ENCODE measurements around the gene FMO4. TPM values are rescaled to one million over a fixed set of nuclear protein-coding genes. Genes with fewer than 3 reads are reported as not detected.
"Not testable (repeated sequence)": the region's sequence is repeated elsewhere in the genome, so short reads cannot be mapped to it uniquely, and the experiment has no call there.

FMO4 gene, protein sequence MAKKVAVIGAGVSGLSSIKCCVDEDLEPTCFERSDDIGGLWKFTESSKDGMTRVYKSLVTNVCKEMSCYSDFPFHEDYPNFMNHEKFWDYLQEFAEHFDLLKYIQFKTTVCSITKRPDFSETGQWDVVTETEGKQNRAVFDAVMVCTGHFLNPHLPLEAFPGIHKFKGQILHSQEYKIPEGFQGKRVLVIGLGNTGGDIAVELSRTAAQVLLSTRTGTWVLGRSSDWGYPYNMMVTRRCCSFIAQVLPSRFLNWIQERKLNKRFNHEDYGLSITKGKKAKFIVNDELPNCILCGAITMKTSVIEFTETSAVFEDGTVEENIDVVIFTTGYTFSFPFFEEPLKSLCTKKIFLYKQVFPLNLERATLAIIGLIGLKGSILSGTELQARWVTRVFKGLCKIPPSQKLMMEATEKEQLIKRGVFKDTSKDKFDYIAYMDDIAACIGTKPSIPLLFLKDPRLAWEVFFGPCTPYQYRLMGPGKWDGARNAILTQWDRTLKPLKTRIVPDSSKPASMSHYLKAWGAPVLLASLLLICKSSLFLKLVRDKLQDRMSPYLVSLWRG
- total RNA-seq = 1.5 and 1.8 TPM in 2 replicates

GRCh38 chr1:171313835-171314320 lies at the start of gene FMO4:
Gene FMO4, plus strand, starts transcription at chr1:171314183. Its CDS starts 5,643 bp downstream, at chr1:171319826.
- no peaks in the 10 kb centered on the region for H3K27me3 Mint-ChIP-seq (ENCODE audit: low read depth)
- H3K9me3 Mint-ChIP-seq = no peaks in the 10 kb centered on the region
- no peaks in the 10 kb centered on the region for H3K36me3 Mint-ChIP-seq (ENCODE audit: low read depth)
- H3K4me1 Mint-ChIP-seq (ENCODE audit: low read depth) = peaks cover 9% of the 10 kb centered on the region
- peak within 1 kb of the TSS; percentile 64 for H3K27ac Mint-ChIP-seq
- H3K4me3 Mint-ChIP-seq (ENCODE audit: low read depth) = peak within 1 kb of the TSS; percentile 76
- peak; percentile 78 for DNase-seq (ENCODE audit: low spot score)
- intact Hi-C loops (cut with micrococcal nuclease) = loop anchor here (2.0 to 5.0 kb wide), 4 partner anchors 69 to 627 kb away; partner anchors contain the start of gene PRRC2C

DNA sequence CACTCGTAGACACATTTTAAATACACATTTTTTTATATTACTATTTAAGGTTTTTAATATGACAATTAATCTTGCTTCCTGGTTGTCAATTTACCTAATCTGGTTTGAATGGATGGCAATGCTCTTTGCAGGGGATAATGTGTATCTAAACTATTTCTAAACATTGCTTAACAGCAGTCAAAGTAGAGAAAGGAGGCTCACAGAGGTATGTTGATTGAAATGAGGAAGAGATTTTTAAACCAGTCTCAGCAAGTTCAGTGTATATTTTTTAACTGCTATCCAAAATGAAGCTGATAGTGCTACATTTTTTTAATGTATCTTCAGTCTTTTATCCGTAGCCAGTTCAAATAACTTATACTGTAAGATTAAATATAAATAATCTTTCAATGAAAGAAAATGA lies 48.3 kb upstream of the FMO4 start:
- Mint-ChIP-seq H3K36me3 (ENCODE audit: low read depth) (no peaks in the 10 kb centered on the region), H3K4me3 (ENCODE audit: low read depth) (no peak overlapping the region)

DNA sequence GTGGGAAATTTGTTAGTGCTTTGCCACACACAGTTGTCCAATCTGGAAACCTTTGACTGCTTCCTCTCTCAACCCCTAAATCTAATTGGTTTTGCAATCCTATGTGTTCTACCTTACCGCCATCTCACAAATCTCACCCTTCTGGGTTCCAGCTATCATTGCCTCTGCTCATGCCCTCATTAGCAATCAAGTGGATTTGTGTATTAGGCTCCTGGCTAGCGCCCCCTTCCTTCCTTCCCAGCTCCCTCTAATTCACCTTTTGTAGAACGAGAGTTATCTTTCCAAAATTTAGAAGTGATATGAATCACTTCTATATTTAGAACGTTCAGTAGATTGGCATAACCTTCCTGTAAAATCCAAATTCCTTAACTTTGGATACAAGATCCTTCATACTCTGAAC lies 47.1 kb upstream of the FMO4 start:
- peaks cover 19% of the 10 kb centered on the region for H3K27me3 Mint-ChIP-seq (ENCODE audit: low read depth)
- H3K4me3 Mint-ChIP-seq (ENCODE audit: low read depth) = no peak overlapping the region
- DNase-seq (ENCODE audit: low spot score) = no peak
- no peaks in the 10 kb centered on the region for H3K36me3 Mint-ChIP-seq (ENCODE audit: low read depth)
- intact Hi-C loops (cut with micrococcal nuclease) = no loop called here
- no peaks in the 10 kb centered on the region for H3K4me1 Mint-ChIP-seq (ENCODE audit: low read depth)
- no peak overlapping the region for H3K27ac Mint-ChIP-seq
- H3K9me3 Mint-ChIP-seq = no peaks in the 10 kb centered on the region

More for the DNA sequence above, 48.3 kb upstream of the FMO4 start:
- no peaks in the 10 kb centered on the region for H3K9me3 Mint-ChIP-seq
- no peaks in the 10 kb centered on the region for H3K4me1 Mint-ChIP-seq (ENCODE audit: low read depth)
- H3K27me3 Mint-ChIP-seq (ENCODE audit: low read depth) = peaks cover 11% of the 10 kb centered on the region
- no peak overlapping the region for H3K27ac Mint-ChIP-seq
- intact Hi-C loops (cut with micrococcal nuclease) = no loop called here
- DNase-seq (ENCODE audit: low spot score) = no peak

- DNase-seq (ENCODE audit: low spot score) = no peak
- Mint-ChIP-seq H3K9me3 (no peaks in the 10 kb centered on the region), H3K4me3 (ENCODE audit: low read depth) (no peak overlapping the region), H3K27me3 (ENCODE audit: low read depth) (peaks cover 19% of the 10 kb centered on the region), H3K4me1 (ENCODE audit: low read depth) (no peaks in the 10 kb centered on the region), H3K36me3 (ENCODE audit: low read depth) (no peaks in the 10 kb centered on the region), H3K27ac (no peak overlapping the region)
- intact Hi-C loops (cut with micrococcal nuclease) = no loop called here
These were observed 46.6 kb upstream of the FMO4 start for GRCh38 chr1:171267391-171267790.

GRCh38 chr1:171270806-171271205 lies 43.2 kb upstream of the FMO4 start:
- Mint-ChIP-seq H3K36me3 (ENCODE audit: low read depth) (no peaks in the 10 kb centered on the region), H3K4me3 (ENCODE audit: low read depth) (no peak overlapping the region)
- intact Hi-C loops (cut with micrococcal nuclease) = no loop called here

DNA sequence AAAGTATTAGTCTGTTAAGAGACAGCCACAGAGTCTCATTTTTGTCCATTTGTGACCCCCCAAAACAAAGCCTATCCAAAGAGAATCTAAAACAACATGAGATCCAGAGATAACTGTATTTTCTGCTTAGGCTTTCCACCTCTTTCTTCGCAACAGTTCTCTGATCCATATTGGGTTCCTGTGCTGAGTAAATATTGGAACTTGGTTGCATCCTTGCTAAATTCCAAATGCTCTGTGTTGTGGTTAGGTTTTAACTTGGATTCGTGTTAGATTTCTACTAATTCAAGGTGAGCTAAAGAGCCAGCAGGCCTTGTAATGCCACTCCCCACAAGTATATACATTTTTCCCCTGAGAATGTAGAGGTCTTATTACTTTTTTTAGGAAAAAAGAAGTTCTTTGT lies 36.4 kb upstream of the FMO4 start:
- no peaks in the 10 kb centered on the region for H3K36me3 Mint-ChIP-seq (ENCODE audit: low read depth)
- peaks cover 20% of the 10 kb centered on the region for H3K27me3 Mint-ChIP-seq (ENCODE audit: low read depth)
- no peaks in the 10 kb centered on the region for H3K9me3 Mint-ChIP-seq
- H3K27ac Mint-ChIP-seq = no peak overlapping the region
- intact Hi-C loops (cut with micrococcal nuclease) = no loop called here
- no peak overlapping the region for H3K4me3 Mint-ChIP-seq (ENCODE audit: low read depth)
- H3K4me1 Mint-ChIP-seq (ENCODE audit: low read depth) = no peaks in the 10 kb centered on the region
- DNase-seq (ENCODE audit: low spot score) = no peak

More at GRCh38 chr1:171270806-171271205, 43.2 kb upstream of the FMO4 start:
- Mint-ChIP-seq H3K9me3 (no peaks in the 10 kb centered on the region), H3K4me1 (ENCODE audit: low read depth) (no peaks in the 10 kb centered on the region), H3K27ac (no peak overlapping the region), H3K27me3 (ENCODE audit: low read depth) (peaks cover 24% of the 10 kb centered on the region)
- no peak for DNase-seq (ENCODE audit: low spot score)

DNA sequence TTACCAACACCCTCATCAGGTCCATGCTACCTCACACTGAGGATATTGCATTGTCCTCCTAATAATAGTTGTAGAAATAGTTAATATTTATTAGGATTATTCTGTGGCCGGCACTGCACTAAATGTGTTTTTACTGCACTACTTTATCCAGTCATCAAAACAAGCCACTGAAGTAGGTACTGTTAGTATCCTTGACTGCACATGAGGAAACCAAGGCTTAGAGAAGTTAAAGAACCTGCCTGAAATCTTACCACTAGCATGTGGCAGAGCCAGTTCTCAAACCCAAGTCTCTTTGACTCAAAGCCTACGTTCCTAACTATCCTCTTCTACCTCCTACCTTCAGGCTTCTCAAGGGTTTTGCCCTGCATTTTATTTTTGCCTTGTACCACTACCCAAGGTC lies 34.7 kb upstream of the FMO4 start:
- Mint-ChIP-seq H3K36me3 (ENCODE audit: low read depth) (no peaks in the 10 kb centered on the region), H3K4me1 (ENCODE audit: low read depth) (peaks cover 1% of the 10 kb centered on the region), H3K4me3 (ENCODE audit: low read depth) (no peak overlapping the region), H3K9me3 (no peaks in the 10 kb centered on the region), H3K27me3 (ENCODE audit: low read depth) (peaks cover 28% of the 10 kb centered on the region), H3K27ac (no peak overlapping the region)
- intact Hi-C loops (cut with micrococcal nuclease) = no loop called here
- DNase-seq (ENCODE audit: low spot score) = no peak

- Mint-ChIP-seq H3K27ac (no peak overlapping the region), H3K36me3 (ENCODE audit: low read depth) (no peaks in the 10 kb centered on the region), H3K4me1 (ENCODE audit: low read depth) (peaks cover 1% of the 10 kb centered on the region), H3K4me3 (ENCODE audit: low read depth) (no peak overlapping the region), H3K27me3 (ENCODE audit: low read depth) (peaks cover 28% of the 10 kb centered on the region), H3K9me3 (no peaks in the 10 kb centered on the region)
- intact Hi-C loops (cut with micrococcal nuclease) = no loop called here
- DNase-seq (ENCODE audit: low spot score) = no peak
These were observed 34.3 kb upstream of the FMO4 start for GRCh38 chr1:171279678-171280077.

DNA sequence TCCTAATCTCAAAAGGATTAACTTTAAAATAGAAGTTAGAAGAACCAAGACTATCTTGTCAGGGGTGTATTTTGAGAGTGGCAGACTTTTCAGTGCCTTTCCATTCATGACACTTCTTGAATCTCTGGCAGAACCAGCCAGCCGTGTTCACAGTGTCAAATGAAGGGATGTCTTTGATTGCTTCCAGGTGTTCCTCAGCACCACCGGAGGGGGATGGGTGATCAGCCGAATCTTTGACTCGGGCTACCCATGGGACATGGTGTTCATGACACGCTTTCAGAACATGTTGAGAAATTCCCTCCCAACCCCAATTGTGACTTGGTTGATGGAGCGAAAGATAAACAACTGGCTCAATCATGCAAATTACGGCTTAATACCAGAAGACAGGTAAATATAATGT lies 33.4 kb upstream of the FMO4 start:
- Mint-ChIP-seq H3K27me3 (ENCODE audit: low read depth) (peaks cover 32% of the 10 kb centered on the region), H3K4me1 (ENCODE audit: low read depth) (peaks cover 1% of the 10 kb centered on the region), H3K4me3 (ENCODE audit: low read depth) (no peak overlapping the region), H3K36me3 (ENCODE audit: low read depth) (no peaks in the 10 kb centered on the region), H3K27ac (no peak overlapping the region), H3K9me3 (no peaks in the 10 kb centered on the region)
- intact Hi-C loops (cut with micrococcal nuclease) = no loop called here
- no peak for DNase-seq (ENCODE audit: low spot score)

DNA sequence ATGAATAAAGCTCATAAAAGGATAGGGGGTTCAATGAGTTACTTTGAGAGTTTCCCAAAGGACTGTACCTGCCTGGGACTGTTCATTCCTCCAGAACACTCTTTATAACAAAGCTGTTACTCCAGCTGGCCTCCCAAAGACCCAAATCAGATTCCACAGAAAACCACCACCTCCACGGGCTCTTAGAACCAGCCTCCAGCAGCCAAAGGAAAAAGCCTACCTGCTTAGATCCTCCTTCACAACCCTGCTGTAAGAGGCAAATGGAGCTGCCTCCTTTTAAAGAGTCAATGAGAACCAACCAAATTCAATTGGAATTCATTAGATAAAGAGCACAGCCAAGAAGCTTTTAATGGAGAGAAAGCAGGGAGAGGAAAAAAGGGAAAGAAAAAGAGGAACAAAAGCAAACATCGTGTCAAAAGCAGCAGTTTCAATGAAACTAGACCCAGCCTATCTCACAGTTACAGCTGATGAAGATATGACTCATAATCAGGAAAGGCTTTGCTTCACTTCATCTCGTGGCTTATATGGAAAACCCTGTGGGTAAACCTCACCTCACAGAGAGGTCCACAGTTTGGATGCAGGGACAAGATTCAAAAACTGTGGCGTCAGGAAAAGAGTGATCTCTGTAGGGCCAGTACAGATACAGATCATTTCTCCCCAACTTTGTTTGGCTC lies 27.8 kb upstream of the FMO4 start:
- Mint-ChIP-seq H3K4me1 (ENCODE audit: low read depth) (peaks cover 5% of the 10 kb centered on the region), H3K4me3 (ENCODE audit: low read depth) (no peak overlapping the region), H3K27me3 (ENCODE audit: low read depth) (peaks cover 31% of the 10 kb centered on the region), H3K9me3 (no peaks in the 10 kb centered on the region), H3K27ac (no peak overlapping the region), H3K36me3 (ENCODE audit: low read depth) (no peaks in the 10 kb centered on the region)
- DNase-seq (ENCODE audit: low spot score) = no peak
- intact Hi-C loops (cut with micrococcal nuclease) = no loop called here

DNA sequence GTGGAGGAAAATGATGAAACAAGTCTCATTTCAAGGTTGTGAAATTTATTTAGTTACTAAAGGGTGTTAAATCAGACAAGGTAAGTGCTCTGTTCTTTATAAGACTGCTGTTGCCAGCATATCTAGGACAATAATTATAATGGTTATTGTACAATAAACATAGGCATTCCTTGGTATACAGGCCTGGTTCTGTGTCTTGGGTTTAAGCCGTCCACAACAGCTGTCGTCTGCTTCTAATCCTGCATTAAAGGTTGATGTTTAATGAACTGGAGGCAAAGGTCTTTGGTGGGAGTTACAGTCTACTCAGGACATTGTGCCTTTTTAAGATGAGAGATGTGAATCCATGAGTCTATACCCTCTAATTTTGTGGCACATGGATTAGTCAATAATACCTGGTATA lies 23.4 kb upstream of the FMO4 start:
- H3K36me3 Mint-ChIP-seq (ENCODE audit: low read depth) = no peaks in the 10 kb centered on the region

GRCh38 chr1:171292799-171293198 lies 21.2 kb upstream of the FMO4 start:
- H3K36me3 Mint-ChIP-seq (ENCODE audit: low read depth) = no peaks in the 10 kb centered on the region
- no peak for DNase-seq (ENCODE audit: low spot score)
- no peaks in the 10 kb centered on the region for H3K4me1 Mint-ChIP-seq (ENCODE audit: low read depth)
- peaks cover 8% of the 10 kb centered on the region for H3K27me3 Mint-ChIP-seq (ENCODE audit: low read depth)
- intact Hi-C loops (cut with micrococcal nuclease) = no loop called here
- H3K4me3 Mint-ChIP-seq (ENCODE audit: low read depth) = no peak overlapping the region
- no peaks in the 10 kb centered on the region for H3K9me3 Mint-ChIP-seq
- no peak overlapping the region for H3K27ac Mint-ChIP-seq

More for the DNA sequence above, 23.4 kb upstream of the FMO4 start:
- intact Hi-C loops (cut with micrococcal nuclease) = no loop called here
- H3K27ac Mint-ChIP-seq = no peak overlapping the region
- H3K27me3 Mint-ChIP-seq (ENCODE audit: low read depth) = peaks cover 14% of the 10 kb centered on the region
- DNase-seq (ENCODE audit: low spot score) = no peak
- no peaks in the 10 kb centered on the region for H3K9me3 Mint-ChIP-seq
- peaks cover 3% of the 10 kb centered on the region for H3K4me1 Mint-ChIP-seq (ENCODE audit: low read depth)
- no peak overlapping the region for H3K4me3 Mint-ChIP-seq (ENCODE audit: low read depth)

GRCh38 chr1:171295383-171295782 lies 18.6 kb upstream of the FMO4 start:
- H3K27me3 Mint-ChIP-seq (ENCODE audit: low read depth); H3K9me3 Mint-ChIP-seq; intact Hi-C loops (cut with micrococcal nuclease); DNase-seq (ENCODE audit: low spot score); H3K4me1 Mint-ChIP-seq (ENCODE audit: low read depth); H3K36me3 Mint-ChIP-seq (ENCODE audit: low read depth); H3K27ac Mint-ChIP-seq; H3K4me3 Mint-ChIP-seq (ENCODE audit: low read depth): not testable (repeated sequence)
